ENCODE data around the gene COL23A1. TPM values are rescaled to one million over a fixed set of nuclear protein-coding genes. Genes with fewer than 3 reads are reported as not detected.

The COL23A1 gene
- total and polyA plus RNA-seq, 2 of the 8 experiments (the other 6 are each of a cell fraction or from before 2014, with no cell fraction given), result 3.1 to 4.7 TPM

GRCh38 chr5:178577944-178578343 is 12.2 kb downstream of the COL23A1 start:
- H3K14ac ChIP-seq (ENCODE audit: insufficient read length), result no peak overlapping the region
- no peak overlapping the region for H3K18ac ChIP-seq (ENCODE audit: extremely low read depth, low read length)

More at GRCh38 chr5:178577944-178578343, 12.2 kb downstream of the COL23A1 start:
- POLR2A ChIA-PET (ENCODE audit: partially characterized antibody), result interaction anchor here (0.6 to 2.6 kb wide), 4 partner anchors 11 to 115 kb away, joined by 4 to 11 read pairs (median 5); partner anchors contain the start of gene COL23A1
- Histone ChIP-seq H3K4me1 (replicated peaks in 1 of 4; ENCODE audit: control insufficient read depth in 3 of 4, insufficient read depth in 4 of 4, low read length in 3 of 4) (peaks cover 0 to 13% (median 4%) of the 10 kb centered on the region in 4 experiments; a peak in 4 of 7 replicates), H3K27ac (ENCODE audit: low read depth, low read length) (no peak overlapping the region), H3K27me3 (replicated peaks in 1 of 4; ENCODE audit: control insufficient read depth in 3 of 4, extremely low read depth in 1 of 4, insufficient read depth in 3 of 4, low read length in 3 of 4) (peaks cover 0 to 17% (median 11%) of the 10 kb centered on the region in 4 experiments; a peak in 6 of 7 replicates), H4K20me1 (replicated peaks in 1 of 2; ENCODE audit: control insufficient read depth in 1 of 2, insufficient read depth in 2 of 2, low read length in 2 of 2) (peaks cover 0 to 5% of the 10 kb centered on the region in 2 experiments), H3K23ac (ENCODE audit: insufficient read length) (no peak overlapping the region), H4K8ac (ENCODE audit: extremely low read depth, insufficient read depth, low read length) (no peak overlapping the region), H3K9ac (replicated peaks in 1 of 4; ENCODE audit: extremely low read depth in 1 of 4, low read depth in 3 of 4, low read length in 3 of 4) (peak overlapping the region in 1 of 4 experiments; percentile 43; a peak in 1 of 7 replicates), H3K79me2 (ENCODE audit: control insufficient read depth in 1 of 2, insufficient read depth in 2 of 2, low read length in 2 of 2) (no peaks in the 10 kb centered on the region), H4K91ac (replicated peaks; ENCODE audit: insufficient read length, low read length) (peak overlapping the region; percentile 98), H3K4ac (replicated peaks; ENCODE audit: insufficient read length, low read depth, low read length) (peak overlapping the region; percentile 96), H2AK5ac (ENCODE audit: low read depth, low read length) (peak overlapping the region; percentile 94), H2BK12ac (ENCODE audit: low read depth, low read length) (peak overlapping the region; percentile 62; the same call in 1 of the 2 replicates), H3K79me1 (ENCODE audit: low read depth, low read length) (no peaks in the 10 kb centered on the region), H2AFZ (ENCODE audit: low read length) (peak overlapping the region; percentile 46; the same call in 1 of the 2 replicates), H2BK20ac (ENCODE audit: low read length) (no peak overlapping the region), H3K4me3 (ENCODE audit: extremely low read depth in 1 of 4, insufficient read depth in 2 of 4, low read depth in 3 of 4, low read length in 4 of 4) (peak overlapping the region in 1 of 4 experiments; percentile 74; a peak in 1 of 8 replicates), H2BK15ac (ENCODE audit: low read length) (0 out of 2 replicates have a peak overlapping the region, but pooled peaks have one; percentile 61), H3K23me2 (ENCODE audit: low read depth, low read length) (peaks cover 7% of the 10 kb centered on the region; the same call in 1 of the 2 replicates), H2BK5ac (ENCODE audit: low read depth, low read length) (peak overlapping the region; percentile 20), H3K4me2 (ENCODE audit: insufficient read depth in 1 of 2, low read depth in 2 of 2, low read length in 2 of 2) (peak overlapping the region in 1 of 2 experiments; percentile 90; a peak in 3 of 4 replicates), H2BK120ac (replicated peaks; ENCODE audit: low read depth, low read length) (no peak overlapping the region), H3K9me3 (ENCODE audit: insufficient read depth in 2 of 2, low read depth in 1 of 2, low read length in 1 of 2) (0 out of 4 replicates have a peak, but pooled peaks cover 0 to 3% of the 10 kb centered on the region in 2 experiments), H4K5ac (ENCODE audit: insufficient read length, low read depth, low read length) (peak overlapping the region; percentile 26), H3K56ac (replicated peaks; ENCODE audit: insufficient read length, low read depth, low read length) (no peak overlapping the region), H3K36me3 (ENCODE audit: control insufficient read depth in 2 of 4, insufficient read depth in 4 of 4, low read length in 3 of 4) (no peaks in the 10 kb centered on the region)
- no peak for TF ChIP-seq EZH2 (IDR thresholded peaks at IDR 0.05; ENCODE audit: low read depth, low read length, severe bottlenecking)
- peak; percentile 93; the same call in 1 of the 2 replicates for TF ChIP-seq KDM1A (IDR thresholded peaks at IDR 0.05; ENCODE audit: borderline replicate concordance, low read length)
- no peak for FAIRE-seq
- CTCF ChIA-PET (ENCODE audit: partially characterized antibody), result interaction anchor here (0.6 to 1.5 kb wide), 6 partner anchors 8 to 109 kb away, joined by 3 to 6 read pairs (median 3); no protein-coding TSS in a partner anchor
- 87% methylated on average over 7 of the region's 7 CpGs; no CpG with 5 or more reads in 1 of the 2 experiments for WGBS, 2 experiments (ENCODE audit: extremely low coverage in 1 of 2, insufficient coverage in 1 of 2, insufficient read length in 1 of 2, insufficient replicate concordance in 2 of 2, low coverage in 1 of 2, low lambda C conversion rate in 2 of 2, missing lambda C conversion rate in 1 of 2)
- DNase-seq (ENCODE audit: low read depth in 1 of 2, low spot score in 2 of 2), result peak in 1 of 2 experiments; percentile 41

All from H1 (cell line).